H1 (cell line): ENCODE results near the gene OSBPL3. TPM values are rescaled to one million over a fixed set of nuclear protein-coding genes. Genes with fewer than 3 reads are reported as not detected.

Source experiments
- HDAC6 ChIP-seq: IDR thresholded peaks from one replicate; pipeline ENCODE4 v1.7.1; 2012; ENCODE audit warnings: low read depth, mild to moderate bottlenecking, inconsistent platforms, low read length, moderate library complexity
- KDM5A ChIP-seq: fragments of 200-600 bp; IDR thresholded peaks from 2 replicates; pipeline ENCODE4 v1.7.1; 2012; ENCODE audit warnings: mild to moderate bottlenecking, low read length, inconsistent platforms, mixed read lengths
- RAD21 ChIP-seq, 2 experiments: IDR thresholded peaks in 1 of 2; conservative IDR thresholded peaks in 1 of 2; 2 replicates each; pipeline ENCODE4 v1.6.1; 2011; ENCODE audit warnings: low read depth in 2 of 2, low read length in 2 of 2, improper control_type of control experiment in 1 of 2, inconsistent platforms in 1 of 2, mild to moderate bottlenecking in 1 of 2, moderate library complexity in 1 of 2
- RBBP5 ChIP-seq: IDR thresholded peaks from 2 replicates; pipeline ENCODE4 v1.7.1; 2012; ENCODE audit warnings: low read depth, mild to moderate bottlenecking, inconsistent platforms, low read length, moderate library complexity, borderline replicate concordance
- RXRA ChIP-seq: IDR thresholded peaks from 2 replicates; pipeline ENCODE4 v1.6.1; 2011; ENCODE audit warnings: low read depth, mild to moderate bottlenecking, low read length, moderate library complexity; ENCODE audit not compliant: insufficient read depth
- polyA plus RNA-seq, 7 experiments: library from polyadenylated mRNA; depleted of rRNA in 3 of 7; stranded (reverse) in 5 of 7; unstranded in 2 of 7; fragments of >200 nt in 5 of 7; fragments of 200-250 nt in 2 of 7; gene quantifications; 1 replicate in 5 of 7; 2 replicates in 1 of 7; 4 replicates in 1 of 7; pipeline versions ENCODE4 v1.2.1 to v1.2.3, GENCODE V29; 2011 to 2013; ENCODE audit warnings: missing spikeins in 2 of 7, mixed read lengths in 2 of 7
- total RNA-seq: library from RNA; stranded (reverse); fragmentation: NEBNext Ultra II Directional; extraction: Animal tissue kit (Norgen Biotek cat#: 25700); gene quantifications from 2 replicates; pipeline ENCODE4 v1.2.1, GENCODE V29; 2021
- TF ChIP-seq, protein P1 (sequence below): IDR thresholded peaks from 2 replicates; pipeline ENCODE4 v1.6.1; 2012; ENCODE audit warnings: inconsistent platforms
- TF ChIP-seq, protein P2 (sequence below): IDR thresholded peaks from 2 replicates; pipeline ENCODE4 v1.6.1; 2012; ENCODE audit warnings: low read length, inconsistent platforms

OSBPL3 gene
- total and polyA plus RNA-seq, 2 of the 8 experiments (the other 6 are each of a cell fraction or from before 2014, with no cell fraction given) = 2.8 to 13.9 TPM

DNA sequence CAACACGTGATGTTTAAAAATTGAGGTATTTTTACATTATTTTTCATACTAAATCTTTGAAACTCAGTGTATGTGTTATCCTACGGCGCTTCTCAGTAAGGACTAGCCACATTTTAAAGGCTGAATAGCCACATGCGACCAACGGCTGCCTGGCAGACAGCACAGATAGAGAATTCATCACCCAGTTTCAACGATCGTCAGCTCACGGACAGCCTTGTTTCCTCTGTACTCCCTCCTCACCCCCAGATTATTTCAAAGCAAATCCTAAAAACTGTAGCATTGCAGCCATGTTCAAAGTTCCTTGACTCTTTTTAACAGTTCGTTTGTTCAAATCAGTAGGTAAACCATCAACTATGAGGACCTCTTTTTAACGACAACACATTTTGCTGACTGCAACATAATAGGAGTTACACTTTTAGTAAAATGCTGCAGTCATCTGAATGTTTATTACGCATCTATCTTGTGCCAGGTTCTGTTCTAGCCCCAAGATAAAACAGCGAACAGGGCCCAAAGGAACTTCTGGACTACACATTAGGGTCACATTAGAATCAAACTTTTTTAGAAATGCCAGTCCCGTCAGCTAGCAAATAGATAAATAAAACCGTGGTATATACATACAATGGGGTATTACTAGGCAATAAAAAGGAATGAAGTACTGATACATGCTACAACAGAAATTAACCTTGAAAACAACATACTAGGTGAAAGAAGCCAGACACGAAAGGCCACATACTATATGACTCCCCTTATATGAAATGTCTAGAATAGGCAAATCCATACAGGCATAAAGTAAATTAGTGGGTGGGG lies 5.7 kb downstream of the OSBPL3 start (continued):
- TF ChIP-seq, protein P1, sequence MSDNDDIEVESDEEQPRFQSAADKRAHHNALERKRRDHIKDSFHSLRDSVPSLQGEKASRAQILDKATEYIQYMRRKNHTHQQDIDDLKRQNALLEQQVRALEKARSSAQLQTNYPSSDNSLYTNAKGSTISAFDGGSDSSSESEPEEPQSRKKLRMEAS = no peak
- TF ChIP-seq RXRA = no peak
- TF ChIP-seq KDM5A = no peak
- TF ChIP-seq HDAC6 = no peak
- TF ChIP-seq, protein P2, sequence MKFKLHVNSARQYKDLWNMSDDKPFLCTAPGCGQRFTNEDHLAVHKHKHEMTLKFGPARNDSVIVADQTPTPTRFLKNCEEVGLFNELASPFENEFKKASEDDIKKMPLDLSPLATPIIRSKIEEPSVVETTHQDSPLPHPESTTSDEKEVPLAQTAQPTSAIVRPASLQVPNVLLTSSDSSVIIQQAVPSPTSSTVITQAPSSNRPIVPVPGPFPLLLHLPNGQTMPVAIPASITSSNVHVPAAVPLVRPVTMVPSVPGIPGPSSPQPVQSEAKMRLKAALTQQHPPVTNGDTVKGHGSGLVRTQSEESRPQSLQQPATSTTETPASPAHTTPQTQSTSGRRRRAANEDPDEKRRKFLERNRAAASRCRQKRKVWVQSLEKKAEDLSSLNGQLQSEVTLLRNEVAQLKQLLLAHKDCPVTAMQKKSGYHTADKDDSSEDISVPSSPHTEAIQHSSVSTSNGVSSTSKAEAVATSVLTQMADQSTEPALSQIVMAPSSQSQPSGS = no peak
- TF ChIP-seq RAD21 (IDR thresholded peaks at IDR 0.05 in 1 of 2, conservative IDR thresholded peaks at IDR 0.05 in 1 of 2; ENCODE audit: low read depth in 2 of 2, low read length in 2 of 2) = no peak
- TF ChIP-seq RBBP5 = no peak
